ENCODE results near the gene CCL5.

GRCh38 chr17:35893751-35894150 is 13.6 kb upstream of the CCL5 start:
- TF ChIP-seq CTCF (IDR thresholded peaks at IDR 0.05; ENCODE audit: poor library complexity) (no peak), EZH2 (IDR thresholded peaks at IDR 0.05; ENCODE audit: borderline replicate concordance) (no peak)

Data from hepatocyte (in vitro differentiated cells).